NCI-H146 treated with DMSO at 0.1 percent for 48 hours (cell line): ENCODE results near the gene CDKN2AIPNL.
"Not testable (repeated sequence)": the region's sequence is repeated elsewhere in the genome, so short reads cannot be mapped to it uniquely, and the experiment has no call there.

Source experiments
- DNase-seq: peaks from one replicate; lab custom pipeline; 2025; ENCODE audit not compliant: unreplicated experiment; lab: John Stamatoyannopoulos, UW

Gene CDKN2AIPNL

DNA sequence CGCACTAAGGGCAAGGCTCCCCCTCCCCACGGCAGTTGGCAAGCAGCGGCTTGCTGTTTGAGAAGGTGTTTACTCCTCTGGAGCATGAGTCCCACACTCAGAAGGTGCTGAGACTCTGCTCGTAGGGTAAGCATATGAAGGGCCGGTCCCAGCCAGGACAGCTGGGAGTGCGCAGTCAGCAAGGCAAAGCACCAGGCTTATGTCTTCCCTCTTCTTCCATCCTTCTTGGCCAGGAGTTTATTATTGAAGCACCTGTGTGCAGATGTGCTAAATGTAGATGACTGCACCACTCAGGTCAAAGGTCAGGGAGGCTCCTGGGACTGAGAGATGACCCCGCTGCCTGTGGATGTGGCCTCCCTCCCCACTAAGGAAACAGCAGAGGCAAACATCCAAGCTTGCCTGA lies 27.0 kb upstream of the CDKN2AIPNL start:
- no peak for DNase-seq

DNA sequence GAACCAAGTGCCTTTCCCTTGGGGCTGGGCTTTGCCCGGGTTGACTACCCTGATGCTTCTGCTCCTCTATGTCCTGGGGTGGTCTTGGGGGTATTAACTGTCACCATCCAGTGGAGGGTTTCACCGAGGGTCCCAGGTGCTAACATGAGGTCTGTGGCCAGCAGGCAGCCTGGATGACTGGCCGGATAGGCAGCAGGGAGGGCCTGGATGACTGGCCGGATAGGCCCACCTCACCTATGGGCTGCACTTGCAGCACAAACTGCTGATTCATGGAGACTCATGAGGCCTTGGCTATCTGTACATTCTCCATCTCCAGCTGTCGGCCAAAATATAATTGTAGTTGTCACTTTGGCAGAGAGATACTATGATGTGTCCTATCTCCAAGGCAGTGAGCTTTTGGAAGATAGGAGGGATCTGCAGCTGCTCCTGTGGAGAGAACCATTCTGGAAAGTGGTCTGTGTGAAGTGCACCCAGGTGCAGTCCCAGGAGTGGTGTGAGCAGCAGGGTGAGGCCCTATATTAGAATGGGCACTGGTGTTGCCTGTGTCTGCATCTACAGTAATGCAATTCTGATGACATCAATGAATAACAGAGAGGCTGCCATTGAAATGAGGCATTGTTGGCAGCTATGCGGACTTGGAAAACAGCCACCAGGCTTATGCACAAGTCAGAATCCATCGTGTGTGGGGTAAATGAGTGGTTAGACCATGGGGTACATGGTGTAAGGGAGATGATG lies 26.3 kb upstream of the CDKN2AIPNL start:
- no peak for DNase-seq

- no peak for DNase-seq
Observed at GRCh38 chr5:134437340-134437846, 25.7 kb upstream of the CDKN2AIPNL start.

DNA sequence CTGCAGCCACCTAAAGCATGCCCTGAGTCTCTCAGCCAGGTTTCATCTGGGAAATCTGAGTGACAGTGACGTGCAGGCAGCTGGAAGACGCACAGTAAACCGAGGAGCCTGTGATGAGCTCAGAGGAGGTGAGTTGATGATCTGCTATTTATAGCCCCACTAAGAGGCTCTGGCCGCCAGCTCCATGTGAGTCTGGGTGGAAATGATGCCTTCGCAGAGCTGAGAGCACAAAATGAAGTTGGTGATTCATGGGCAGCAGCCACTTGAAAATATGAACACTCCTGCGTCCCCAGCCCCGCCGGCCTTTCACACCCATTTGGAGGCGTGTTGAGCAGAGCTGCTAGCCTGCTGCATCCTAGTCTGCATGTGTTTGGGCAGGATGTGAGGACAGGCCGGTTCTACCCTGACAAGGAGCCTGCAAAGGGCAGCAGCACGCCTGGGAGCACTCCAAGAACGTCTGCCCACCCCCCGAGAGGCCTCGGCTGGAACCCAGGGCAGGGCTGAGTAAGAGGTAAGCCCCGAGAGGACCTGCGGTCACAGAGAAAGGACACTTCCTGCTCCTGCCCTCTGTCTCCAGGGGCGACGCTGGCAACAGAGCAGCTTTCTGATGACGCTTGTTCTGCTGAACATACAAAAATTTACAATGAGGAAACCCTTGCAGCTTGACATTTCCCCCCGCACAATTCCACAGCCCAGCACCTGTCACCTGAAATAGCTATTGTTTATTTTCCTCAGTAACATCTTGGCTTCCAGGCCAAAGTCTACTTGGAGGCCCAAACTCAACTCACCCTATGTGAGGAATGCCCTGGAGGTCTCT lies 25.1 kb upstream of the CDKN2AIPNL start:
- DNase-seq = peak; percentile 41

GRCh38 chr5:134435560-134435959 lies 23.9 kb upstream of the CDKN2AIPNL start:
- DNase-seq = no peak

- DNase-seq = no peak
Observed at GRCh38 chr5:134432677-134433359, 21.1 kb upstream of the CDKN2AIPNL start.

GRCh38 chr5:134432174-134432573 lies 20.5 kb upstream of the CDKN2AIPNL start:
- DNase-seq = no peak

DNA sequence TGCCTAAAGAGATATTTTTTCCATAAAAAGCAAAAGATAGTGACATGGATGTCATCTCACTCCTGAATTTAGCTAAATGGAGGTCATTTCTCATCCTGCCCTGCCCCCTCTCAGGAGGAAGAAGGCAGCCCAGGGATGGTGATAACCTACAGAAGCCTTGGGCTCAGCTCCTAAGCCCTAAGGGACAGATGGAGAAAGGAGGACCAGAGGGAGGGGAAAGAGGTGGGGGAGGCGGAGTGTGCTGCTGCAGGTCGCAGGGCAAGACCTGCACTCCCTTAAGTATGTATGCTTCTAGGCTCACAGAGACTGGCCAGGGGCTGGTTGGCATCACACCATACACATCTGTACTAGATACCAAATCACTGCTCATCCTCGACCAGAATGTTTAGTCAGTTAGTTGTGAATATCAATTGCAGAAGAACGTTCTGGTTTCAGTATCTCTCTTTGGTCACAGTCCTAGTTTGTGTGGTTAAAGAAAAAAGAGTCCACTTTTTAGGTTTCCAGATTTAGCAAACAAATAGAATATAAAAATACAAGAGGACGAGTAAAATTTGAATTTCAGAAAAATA lies 18.4 kb upstream of the CDKN2AIPNL start:
- no peak for DNase-seq

DNA sequence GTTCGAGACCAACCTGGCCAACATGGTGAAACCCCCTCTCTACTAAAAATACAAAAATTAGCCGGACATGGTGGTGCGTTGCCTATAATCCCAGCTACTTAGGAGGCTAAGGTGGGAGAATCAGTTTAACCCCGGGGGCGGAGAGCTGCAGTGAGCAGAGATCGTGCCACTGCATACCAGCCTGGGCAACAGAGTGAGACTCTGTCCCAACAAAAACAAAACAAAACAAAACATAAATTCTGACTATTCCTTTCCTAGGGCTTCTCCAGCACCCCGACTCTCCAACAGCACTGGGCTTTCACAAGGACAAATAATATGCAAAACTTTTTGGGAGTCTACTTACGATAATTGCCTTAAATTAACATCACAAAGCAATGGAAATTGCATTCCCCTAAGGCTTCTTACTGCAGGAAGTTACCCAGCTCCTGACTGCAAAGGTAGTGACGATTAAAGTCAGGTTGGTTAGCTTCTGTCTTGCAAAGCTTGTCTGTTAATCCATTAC lies 15.9 kb upstream of the CDKN2AIPNL start:
- no peak for DNase-seq

DNA sequence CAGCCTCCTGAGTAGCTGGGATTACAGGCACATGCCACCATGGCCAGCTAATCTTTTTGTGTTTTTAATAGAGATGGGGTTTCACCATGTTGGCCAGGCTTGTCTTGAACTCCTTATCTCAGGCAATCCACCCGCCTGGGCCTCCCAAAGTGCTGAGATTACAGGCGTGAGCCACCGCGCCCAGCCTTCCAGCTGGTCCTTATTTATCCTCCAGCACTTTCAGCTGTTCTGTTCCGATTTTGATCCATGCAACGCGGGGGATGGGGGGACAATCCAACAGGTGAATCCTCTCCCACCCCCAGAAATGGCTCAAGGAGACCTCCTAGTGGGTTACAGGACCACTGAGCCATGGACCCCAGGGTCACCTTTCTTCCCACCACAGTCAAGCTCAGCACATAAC lies 14.7 kb upstream of the CDKN2AIPNL start:
- no peak for DNase-seq

- no peak for DNase-seq
Observed at GRCh38 chr5:134423376-134423775, 11.7 kb upstream of the CDKN2AIPNL start.

- no peak for DNase-seq
Observed at GRCh38 chr5:134422791-134423365, 11.2 kb upstream of the CDKN2AIPNL start.

GRCh38 chr5:134421038-134421437 lies 9.4 kb upstream of the CDKN2AIPNL start:
- not testable (repeated sequence) for DNase-seq

GRCh38 chr5:134420343-134420742 lies 8.7 kb upstream of the CDKN2AIPNL start:
- no peak for DNase-seq

DNA sequence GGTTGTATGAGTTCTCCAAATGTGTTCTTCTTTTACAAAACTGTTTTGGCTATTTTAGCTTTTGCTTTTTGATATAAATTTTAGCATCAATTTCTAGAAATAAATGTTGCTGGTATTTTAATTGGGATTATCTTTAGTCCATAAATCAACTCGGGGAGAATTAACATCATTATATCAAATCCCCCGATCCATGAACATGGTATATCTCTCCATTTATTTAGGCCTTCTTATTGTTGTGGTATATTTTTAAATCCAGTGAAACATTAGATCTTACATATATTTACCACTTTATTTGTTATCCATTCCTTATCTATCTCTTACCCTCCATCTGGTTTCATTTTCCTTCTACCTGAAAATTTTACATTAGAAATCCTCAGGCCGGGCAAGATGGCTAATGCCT lies 7.3 kb upstream of the CDKN2AIPNL start:
- no peak for DNase-seq

GRCh38 chr5:134417707-134418106 lies 6.0 kb upstream of the CDKN2AIPNL start:
- no peak for DNase-seq

DNA sequence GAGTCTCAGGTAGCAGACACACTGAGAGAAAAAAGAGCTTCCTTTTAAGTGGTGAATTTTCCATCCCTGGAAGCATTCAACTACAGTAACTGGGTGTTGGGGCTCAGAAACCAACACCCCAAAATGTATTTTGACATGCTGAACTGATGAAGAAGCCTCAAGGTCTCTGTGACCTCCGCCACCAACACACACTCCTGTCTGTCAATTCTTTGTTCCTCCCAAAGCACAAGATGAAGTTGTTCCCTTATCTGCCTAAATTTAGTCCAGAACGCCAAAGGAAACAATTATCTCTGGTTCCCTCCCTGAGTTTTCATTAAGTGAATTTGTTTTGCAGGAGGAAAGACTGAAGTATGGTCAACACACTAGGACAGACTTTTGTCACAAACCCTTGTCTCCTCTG lies 1.4 kb upstream of the CDKN2AIPNL start:
- no peak for DNase-seq

DNA sequence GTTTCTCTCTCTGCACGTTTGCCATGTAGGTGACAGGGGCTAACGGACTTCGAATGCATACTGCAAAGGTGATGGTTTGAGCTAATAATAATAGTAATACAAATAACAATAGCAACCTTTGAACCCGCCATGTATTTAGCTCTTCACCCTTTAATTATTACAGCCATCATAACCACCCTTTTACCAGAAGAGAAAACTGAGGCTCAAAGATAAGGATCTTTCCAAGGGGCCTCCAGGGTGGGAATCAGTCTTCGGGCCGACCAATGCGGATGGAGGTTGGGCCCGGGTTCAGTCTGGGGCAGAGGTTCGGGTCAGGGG lies 494 bp downstream of the CDKN2AIPNL start:
- DNase-seq = no peak

DNA sequence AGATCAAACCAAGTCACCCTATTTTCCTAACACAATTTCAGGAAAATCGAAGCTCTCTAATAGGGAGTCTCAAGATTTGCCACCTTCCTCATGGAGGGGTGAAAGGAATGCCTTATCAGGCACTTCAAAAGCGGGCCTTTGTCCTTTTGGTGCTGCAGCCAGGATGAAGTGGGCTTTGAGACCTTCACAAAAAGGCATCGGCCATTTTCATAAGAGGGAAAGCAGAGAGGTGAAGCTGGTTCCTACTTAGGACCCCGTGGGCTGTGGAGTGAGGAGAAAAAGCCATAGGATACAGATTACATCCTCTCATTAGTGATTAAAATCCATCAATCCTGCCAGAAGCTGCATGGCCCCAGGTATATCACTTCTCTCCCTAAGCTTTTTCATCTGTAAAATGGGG lies 859 bp downstream of the CDKN2AIPNL start:
- DNase-seq = no peak

- no peak for DNase-seq
Observed at GRCh38 chr5:134409321-134409720, 2.4 kb downstream of the CDKN2AIPNL start.

DNA sequence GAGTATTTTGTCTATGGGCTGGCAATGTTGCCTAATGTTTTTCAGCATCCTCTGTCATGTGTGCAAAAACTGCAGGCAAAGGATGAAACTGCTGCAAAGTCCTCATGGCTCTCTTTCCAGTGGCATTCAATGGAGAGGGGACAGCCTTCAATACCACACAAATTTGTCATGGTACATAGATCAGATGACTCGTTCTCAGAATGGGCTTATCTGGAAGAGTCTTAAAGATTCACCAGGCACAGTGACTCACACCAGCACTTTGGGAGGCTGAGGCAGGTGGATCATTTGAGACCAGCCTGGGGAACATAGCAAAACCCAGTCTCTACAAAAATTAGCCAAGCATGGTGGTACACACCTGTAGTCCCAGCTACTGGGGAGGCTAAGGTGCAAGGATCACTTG lies 5.3 kb downstream of the CDKN2AIPNL start:
- DNase-seq = no peak
